Activated naive CD8-positive, alpha-beta T cell treated with anti-CD3 and anti-CD28 coated beads, Interleukin-2, amount 50 U/mL, for 16 hours (primary cell): Measurements from ENCODE around the gene MAGEA2.
"Not testable (repeated sequence)": the region's sequence is repeated elsewhere in the genome, so short reads cannot be mapped to it uniquely, and the experiment has no call there.

Experiments used
- DNase-seq: peaks from one replicate; pipeline ENCODE4 v3.0.0-alpha.2; 2020; ENCODE audit warnings: low read depth, low spot score

The MAGEA2 gene, protein sequence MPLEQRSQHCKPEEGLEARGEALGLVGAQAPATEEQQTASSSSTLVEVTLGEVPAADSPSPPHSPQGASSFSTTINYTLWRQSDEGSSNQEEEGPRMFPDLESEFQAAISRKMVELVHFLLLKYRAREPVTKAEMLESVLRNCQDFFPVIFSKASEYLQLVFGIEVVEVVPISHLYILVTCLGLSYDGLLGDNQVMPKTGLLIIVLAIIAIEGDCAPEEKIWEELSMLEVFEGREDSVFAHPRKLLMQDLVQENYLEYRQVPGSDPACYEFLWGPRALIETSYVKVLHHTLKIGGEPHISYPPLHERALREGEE

DNA sequence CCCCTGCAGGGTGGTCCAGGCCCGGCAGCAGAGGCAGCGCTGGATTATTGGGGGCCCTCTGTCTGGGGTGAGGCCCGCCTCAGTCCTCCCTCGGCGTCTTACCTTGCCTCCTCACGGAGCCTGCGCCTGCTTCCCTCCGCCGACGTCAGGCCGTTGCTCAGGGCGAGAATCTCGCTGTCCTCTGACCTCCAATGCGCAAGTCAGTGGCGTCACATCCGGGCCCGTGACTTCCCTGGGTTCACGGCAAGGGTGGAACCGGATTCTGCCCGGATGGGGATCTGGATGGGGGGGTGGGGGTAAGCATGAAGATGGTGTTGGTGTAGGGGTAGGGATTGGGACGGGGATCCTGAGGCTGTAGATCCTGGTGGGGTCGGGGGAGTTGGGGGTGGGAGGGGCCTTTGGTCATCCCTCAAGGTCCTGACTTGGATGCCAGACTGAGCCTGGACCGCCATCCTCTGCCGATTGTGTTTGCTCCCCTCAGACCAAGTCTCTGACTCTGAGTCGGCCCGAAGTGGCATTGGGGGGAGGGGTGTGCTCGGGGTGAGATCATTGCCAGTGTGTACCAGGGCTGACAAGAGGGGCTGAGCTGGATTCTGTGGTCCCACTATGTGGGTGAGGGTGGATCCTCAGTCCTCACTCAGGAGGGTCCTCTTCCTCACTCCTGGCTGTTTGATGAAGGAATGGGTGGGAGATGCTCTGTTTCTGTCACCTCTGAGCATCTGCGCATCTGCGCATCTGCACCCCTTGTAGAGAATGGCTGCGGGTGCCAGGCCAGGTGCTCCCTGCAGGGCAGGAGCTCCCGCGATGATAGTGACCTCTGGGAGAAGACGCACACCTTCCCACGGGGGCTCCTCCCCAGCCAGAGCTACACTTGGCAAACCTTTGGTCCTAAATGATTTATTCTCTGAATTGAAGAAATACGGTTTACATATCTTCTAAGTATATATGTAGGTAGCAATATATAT, at the start of gene MAGEA2:
TSS of gene MAGEA2 (minus strand) at position 157 of the 965 bp plus-strand sequence. CDS start 2,479 bp downstream, outside the sequence.
- DNase-seq = not testable (repeated sequence)

DNA sequence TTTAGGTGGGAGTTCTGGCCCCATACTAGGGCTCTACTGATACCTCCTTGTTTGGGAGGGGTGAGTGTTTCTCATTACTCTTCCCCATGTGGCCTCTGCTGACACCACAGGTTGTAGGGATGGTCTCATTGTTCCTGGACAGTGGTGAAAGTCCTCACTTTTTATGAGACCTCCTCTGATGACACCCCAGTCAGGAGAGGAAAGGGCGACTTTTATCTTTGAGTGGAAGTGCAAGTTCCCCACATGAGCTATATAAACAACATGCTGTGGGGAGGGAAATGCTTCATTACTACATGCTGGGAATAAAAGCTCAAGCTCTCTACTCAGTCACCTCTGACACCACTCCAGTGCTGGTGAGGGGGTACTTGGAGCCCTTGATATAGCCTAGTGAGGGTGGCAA, 45.3 kb upstream of the MAGEA2 start:
- no peak for DNase-seq

DNA sequence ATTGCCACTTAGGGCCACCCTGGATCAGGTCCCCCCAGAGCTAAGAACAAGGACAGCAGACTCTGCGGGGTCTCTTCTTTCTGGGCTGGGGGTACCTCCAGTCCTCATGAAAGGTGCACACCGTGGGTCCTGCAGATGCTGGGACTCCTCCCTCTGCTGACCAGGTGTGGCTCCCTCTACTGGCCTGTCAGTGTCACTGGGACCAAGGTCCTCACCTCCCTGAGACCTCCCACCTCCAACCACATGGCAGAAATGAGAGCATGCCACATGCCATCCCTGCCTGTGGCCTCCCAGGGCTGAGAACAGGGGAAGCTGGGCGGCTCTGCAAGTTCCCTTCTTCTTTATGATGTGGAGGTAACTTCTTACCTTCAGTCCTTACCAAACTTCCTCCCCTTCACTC, 33.4 kb upstream of the MAGEA2 start:
- DNase-seq = not testable (repeated sequence)

DNA sequence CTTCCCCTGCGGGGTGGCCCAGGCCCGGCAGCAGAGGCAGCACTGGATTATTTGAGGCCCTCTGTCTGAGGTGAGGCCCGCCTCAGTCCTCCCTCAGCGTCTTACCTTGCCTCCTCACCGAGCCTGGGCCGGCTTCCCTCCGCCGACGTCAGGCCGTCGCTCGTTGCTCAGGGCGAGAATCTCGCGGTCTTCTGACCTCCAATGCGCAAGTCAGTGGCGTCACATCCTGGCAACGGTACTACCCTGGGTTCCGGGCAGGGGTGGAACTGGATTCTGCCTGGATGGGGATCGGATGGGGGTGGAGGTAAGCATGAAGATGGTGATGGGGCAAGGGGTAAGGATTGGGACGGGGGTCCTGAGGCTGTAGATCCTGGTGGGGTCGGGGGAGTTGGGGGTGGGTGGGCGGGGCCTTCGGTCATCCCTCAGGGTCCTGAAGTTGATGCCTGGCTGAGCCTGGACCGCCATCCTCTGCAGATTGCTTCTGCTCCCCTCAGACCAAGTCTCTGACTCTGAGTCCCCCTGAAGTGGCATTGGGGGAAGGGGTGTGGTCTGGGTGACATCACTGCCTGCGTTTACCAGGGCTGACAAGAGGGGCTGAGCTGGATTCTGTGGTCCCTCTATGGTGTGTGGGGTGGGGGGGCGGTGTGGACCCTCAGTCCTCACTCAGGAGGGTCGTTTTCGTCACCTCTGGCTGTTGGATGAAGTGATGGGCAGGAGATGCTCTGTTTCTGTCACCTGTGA, 16.1 kb upstream of the MAGEA2 start, which contains the start of gene MAGEA6:
TSS of gene MAGEA6 (minus strand) at position 141 of the 741 bp plus-strand sequence. CDS start 2,039 bp downstream, outside the sequence.
- DNase-seq = not testable (repeated sequence)

DNA sequence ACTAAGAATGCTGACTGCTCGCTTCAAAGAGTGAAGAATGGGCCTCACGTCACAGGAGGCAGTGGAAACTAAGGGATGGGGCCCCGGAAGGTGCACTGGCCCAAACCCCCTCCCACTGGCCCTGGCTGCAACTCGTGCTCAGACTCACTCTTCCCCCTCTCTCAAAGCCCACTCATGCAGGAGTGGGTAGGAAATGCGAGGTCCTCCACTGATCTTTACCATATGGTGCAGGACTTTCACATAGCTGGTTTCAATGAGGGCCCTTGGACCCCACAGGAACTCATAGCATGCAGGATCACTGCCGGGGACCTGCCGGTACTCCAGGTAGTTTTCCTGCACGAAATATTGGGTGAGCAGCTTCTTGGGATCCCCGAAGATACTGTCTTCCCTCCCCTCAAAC, 12.9 kb upstream of the MAGEA2 start:
- not testable (repeated sequence) for DNase-seq

DNA sequence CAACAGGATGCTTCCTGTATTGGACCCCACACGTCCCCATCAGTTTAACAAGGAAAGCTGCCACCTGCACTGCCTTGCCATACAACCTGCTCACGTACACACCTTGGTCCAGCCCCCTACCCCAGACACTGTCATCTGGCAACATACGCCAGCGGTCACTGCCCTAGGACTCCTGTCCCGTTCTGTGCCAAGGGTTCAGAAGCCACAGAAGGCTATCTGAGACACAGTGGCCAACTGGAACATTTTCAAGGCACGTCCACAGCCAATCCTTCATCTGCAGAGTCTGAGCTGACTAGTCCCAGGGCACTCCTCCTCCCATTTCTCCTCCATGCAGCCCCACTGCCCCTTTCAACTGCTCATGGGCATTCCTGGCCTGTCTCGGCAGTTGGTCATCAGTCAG, 7.9 kb upstream of the MAGEA2 start:
- not testable (repeated sequence) for DNase-seq

DNA sequence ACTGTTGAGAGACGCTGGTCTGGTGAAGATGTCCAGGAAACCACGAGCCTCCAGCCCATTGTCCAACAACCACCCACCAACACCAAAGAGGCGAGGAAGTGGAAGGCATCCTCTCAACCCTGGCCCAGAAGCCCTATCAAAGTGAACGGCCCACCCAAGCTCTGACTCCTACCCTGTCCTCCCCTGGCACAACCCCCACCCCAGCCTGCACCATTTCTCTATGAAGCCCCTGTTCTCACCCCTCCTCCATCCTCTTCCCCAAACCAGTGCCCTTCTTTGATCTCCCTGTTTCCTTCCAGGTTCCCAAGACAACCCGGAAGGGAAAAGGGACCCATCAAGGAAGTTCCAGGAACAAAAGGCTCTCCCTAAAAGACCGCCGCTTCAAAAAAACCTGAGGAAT, 5.9 kb upstream of the MAGEA2 start:
- DNase-seq = not testable (repeated sequence)

DNA sequence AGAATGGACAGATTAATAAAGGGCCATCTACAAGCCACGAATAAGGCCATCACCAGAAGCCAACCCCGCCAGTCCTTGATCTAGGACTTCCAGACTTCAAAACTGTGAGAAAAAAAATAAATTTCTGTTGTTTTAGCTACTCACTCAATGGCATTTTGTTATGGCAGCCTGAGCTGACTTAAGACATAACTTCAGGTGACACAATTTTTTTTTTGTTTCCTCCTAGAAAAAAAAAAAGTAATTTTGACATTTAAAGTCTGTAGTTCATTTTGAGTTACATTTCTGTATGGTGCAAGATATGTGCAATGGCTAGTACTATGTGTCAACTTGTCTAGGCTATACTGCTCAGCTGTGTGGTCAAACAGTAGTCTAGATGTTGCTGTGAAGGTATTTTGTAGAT, 5.3 kb upstream of the MAGEA2 start, which contains the start of gene CSAG3:
TSS of gene CSAG3 (plus strand) at position 301 of the 400 bp plus-strand sequence.
- not testable (repeated sequence) for DNase-seq

DNA sequence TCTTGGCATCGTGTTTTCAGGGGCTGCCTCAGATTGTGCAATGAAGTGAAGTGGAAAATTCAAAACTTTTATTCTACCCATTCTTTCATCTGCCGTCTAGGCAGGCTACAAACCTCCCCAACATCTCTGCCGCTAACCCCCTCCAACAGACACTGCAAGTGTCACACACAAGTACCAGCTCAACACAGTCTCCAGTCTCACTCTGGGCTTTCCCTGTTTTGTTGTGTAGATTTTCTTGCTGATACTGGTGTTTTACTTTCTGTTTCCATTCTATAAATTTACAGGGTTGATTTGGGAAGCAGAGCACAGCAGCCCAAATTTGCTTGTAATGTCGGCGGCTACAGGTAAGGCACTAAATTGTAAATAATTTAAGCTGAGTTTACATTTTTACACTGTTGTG, 1.2 kb upstream of the MAGEA2 start:
- not testable (repeated sequence) for DNase-seq

DNA sequence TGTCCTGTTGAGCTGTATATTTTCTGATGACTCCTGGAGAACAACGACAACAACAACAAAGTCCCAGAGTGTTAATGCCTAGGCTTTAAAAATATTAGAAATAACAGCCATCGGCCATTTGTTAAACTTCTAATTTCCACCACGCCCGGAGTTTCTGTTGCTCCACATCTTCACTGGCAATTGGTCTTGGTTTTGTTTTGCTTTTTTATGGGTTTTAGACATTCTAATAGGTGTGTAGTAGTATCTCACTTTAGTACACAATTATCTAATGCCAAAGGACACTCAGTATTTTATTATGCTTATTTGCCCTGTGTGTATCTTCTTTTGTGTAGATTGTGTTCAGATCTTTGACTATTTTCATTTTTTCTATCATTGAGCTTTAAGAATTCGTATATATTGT, 15.1 kb downstream of the MAGEA2 start:
- DNase-seq = no peak

DNA sequence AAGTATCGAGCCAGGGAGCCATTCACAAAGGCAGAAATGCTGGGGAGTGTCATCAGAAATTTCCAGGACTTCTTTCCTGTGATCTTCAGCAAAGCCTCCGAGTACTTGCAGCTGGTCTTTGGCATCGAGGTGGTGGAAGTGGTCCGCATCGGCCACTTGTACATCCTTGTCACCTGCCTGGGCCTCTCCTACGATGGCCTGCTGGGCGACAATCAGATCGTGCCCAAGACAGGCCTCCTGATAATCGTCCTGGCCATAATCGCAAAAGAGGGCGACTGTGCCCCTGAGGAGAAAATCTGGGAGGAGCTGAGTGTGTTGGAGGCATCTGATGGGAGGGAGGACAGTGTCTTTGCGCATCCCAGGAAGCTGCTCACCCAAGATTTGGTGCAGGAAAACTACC, 17.1 kb downstream of the MAGEA2 start:
- DNase-seq = not testable (repeated sequence)

DNA sequence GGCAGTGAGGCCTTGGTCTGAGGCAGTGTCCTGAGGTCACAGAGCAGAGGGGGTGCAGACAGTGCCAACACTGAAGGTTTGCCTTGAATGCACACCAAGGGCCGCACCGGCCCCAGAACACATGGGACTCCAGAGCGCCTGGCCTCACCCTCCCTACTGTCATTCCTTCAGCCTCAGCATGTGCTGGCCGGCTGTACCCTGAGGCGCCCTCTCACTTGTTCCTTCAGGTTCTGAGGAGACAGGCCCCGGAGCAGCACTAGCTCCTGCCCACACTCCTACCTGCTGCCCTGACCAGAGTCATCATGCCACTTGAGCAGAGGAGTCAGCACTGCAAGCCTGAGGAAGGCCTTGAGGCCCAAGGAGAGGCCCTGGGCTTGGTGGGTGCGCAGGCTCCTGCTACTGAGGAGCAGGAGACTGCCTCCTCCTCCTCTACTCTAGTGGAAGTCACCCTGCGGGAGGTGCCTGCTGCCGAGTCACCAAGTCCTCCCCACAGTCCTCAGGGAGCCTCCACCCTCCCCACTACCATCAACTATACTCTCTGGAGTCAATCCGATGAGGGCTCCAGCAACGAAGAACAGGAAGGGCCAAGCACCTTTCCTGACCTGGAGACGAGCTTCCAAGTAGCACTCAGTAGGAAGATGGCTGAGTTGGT, 17.7 kb downstream of the MAGEA2 start:
- no peak for DNase-seq

DNA sequence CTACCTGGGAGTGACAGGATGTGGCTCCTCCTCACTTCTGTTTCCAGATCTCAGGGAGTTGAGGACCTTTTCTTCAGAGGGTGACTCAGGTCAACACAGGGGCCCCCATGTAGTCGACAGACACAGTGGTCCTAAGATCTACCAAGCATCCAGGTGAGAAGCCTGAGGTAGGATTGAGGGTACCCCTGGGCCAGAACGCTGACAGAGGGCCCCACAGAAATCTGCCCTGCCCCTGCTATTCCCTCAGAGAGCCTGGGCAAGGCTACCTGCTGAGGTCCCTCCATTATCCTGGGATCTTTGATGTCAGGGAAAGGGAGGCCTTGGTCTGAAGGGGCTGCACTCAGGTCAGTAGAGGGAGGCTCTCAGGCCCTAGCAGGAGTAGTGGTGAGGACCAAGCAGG, 18.5 kb downstream of the MAGEA2 start:
- no peak for DNase-seq

DNA sequence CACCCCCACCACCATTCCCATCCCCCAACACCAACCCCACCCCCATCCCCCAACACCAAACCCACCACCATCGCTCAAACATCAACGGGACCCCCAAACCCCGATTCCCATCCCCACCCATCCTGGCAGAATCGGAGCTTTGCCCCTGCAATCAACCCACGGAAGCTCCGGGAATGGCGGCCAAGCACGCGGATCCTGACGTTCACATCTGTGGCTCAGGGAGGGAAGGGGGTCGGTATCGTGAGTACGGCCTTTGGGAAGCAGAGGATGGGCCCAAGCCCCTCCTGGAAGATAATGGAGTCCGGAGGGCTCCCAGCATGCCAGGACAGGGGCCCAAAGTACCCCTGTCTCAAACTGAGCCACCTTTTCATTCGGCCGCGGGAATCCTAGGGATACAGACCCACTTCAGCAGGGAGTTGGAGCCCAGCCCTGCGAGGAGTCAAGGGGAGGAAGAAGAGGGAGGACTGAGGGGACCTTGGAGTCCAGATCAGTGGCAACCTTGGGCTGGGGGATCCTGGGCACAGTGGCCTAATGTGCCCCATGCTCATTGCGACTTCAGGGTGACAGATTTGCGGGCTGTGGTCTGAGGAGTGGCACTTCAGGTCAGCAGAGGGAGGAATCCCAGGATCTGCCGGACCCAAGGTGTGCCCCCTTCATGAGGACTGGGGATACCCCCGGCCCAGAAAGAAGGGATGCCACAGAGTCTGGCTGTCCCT, 19.3 kb downstream of the MAGEA2 start:
- DNase-seq = not testable (repeated sequence)

DNA sequence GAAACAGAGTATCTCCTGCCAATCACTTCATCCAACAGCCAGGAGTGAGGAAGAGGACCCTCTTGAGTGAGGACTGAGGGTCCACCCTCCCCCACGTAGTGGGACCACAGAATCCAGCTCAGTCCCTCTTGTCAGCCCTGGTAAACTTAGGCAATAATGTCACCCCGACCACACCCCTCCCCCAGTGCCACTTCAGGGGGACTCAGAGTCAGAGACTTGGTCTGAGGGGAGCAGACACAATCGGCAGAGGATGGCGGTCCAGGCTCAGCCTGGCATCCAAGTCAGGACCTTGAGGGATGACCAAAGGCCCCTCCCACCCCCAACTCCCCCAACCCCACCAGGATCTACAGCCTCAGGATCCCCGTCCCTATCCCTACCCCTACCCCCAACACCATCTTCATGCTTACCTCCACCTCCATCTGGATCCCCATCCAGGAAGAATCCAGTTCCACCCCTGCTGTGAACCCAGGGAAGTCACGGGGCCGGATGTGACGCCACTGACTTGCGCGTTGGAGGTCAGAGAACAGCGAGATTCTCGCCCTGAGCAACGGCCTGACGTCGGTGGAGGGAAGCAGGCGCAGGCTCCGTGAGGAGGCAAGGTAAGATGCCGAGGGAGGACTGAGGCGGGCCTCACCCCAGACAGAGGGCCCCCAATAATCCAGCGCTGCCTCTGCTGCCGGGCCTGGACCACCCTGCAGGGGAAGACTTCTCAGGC, 20.2 kb downstream of the MAGEA2 start, which contains the start of the genes CSAG1 and MAGEA12:
TSS of gene CSAG1 (minus strand) at position 461 of the 715 bp plus-strand sequence. CDS start 1,261 bp downstream, outside the sequence.
TSS of gene MAGEA12 (plus strand) at position 497 of the 715 bp plus-strand sequence. CDS start 2,405 bp downstream, outside the sequence.
- no peak for DNase-seq

DNA sequence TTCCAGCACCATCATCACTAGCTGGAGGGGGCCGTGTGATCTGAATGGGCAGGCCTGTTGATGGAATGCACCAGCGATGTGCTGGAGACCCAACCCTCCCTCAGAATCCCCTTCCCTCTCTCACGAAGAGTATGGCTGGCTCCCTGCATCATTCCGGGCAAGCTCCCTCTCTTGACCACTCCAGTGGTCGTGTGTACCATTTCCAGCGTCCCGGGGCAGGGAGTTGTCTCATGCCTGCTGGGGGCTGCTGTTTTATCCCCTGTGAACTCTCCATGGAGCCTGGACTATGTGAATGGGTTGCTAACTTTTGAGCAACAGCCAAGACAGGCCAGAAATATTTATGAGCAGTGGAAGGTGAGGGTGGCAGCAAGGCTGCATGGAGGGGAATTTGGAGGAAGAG, 28.2 kb downstream of the MAGEA2 start:
- no peak for DNase-seq

DNA sequence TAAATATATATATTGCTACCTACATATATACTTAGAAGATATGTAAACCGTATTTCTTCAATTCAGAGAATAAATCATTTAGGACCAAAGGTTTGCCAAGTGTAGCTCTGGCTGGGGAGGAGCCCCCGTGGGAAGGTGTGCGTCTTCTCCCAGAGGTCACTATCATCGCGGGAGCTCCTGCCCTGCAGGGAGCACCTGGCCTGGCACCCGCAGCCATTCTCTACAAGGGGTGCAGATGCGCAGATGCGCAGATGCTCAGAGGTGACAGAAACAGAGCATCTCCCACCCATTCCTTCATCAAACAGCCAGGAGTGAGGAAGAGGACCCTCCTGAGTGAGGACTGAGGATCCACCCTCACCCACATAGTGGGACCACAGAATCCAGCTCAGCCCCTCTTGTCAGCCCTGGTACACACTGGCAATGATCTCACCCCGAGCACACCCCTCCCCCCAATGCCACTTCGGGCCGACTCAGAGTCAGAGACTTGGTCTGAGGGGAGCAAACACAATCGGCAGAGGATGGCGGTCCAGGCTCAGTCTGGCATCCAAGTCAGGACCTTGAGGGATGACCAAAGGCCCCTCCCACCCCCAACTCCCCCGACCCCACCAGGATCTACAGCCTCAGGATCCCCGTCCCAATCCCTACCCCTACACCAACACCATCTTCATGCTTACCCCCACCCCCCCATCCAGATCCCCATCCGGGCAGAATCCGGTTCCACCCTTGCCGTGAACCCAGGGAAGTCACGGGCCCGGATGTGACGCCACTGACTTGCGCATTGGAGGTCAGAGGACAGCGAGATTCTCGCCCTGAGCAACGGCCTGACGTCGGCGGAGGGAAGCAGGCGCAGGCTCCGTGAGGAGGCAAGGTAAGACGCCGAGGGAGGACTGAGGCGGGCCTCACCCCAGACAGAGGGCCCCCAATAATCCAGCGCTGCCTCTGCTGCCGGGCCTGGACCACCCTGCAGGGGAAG, 39.5 kb downstream of the MAGEA2 start, which contains the start of gene MAGEA2B:
TSS of gene MAGEA2B (plus strand) at position 814 of the 973 bp plus-strand sequence. CDS start 2,479 bp downstream, outside the sequence.
- DNase-seq = not testable (repeated sequence)

DNA sequence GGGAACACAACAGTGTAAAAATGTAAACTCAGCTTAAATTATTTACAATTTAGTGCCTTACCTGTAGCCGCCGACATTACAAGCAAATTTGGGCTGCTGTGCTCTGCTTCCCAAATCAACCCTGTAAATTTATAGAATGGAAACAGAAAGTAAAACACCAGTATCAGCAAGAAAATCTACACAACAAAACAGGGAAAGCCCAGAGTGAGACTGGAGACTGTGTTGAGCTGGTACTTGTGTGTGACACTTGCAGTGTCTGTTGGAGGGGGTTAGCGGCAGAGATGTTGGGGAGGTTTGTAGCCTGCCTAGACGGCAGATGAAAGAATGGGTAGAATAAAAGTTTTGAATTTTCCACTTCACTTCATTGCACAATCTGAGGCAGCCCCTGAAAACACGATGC, 40.4 kb downstream of the MAGEA2 start:
- not testable (repeated sequence) for DNase-seq
